ENCODE results near the gene SSTR4. TPM values are rescaled to one million over a fixed set of nuclear protein-coding genes. Genes with fewer than 3 reads are reported as not detected.

Gene SSTR4
- total and polyA plus RNA-seq, 9 of the 15 experiments (the other 6 are each of a cell fraction or from before 2014, with no cell fraction given) = not detected

GRCh38 chr20:23000232-23000947 is 34.7 kb upstream of the SSTR4 start:
- no peak overlapping the region for H3K27ac ChIP-seq (ENCODE audit: extremely low read depth, low read depth, low read length)
- H3K4me3 ChIP-seq = no peak overlapping the region
- ChIA-PET POLR2A (no interaction called here), CTCF (ENCODE audit: low intra/inter-chr PET ratio) (no interaction called here)
- no peak overlapping the region for H2AFZ ChIP-seq (ENCODE audit: low read depth, low read length)
- no peaks in the 10 kb centered on the region for H3K9me3 ChIP-seq (replicated peaks; ENCODE audit: control insufficient read depth, insufficient read depth, low read depth, low read length)
- BruUV-seq (replicated peaks) = no TSS peak
- 0% methylated on average over 6 of the region's 6 CpGs for WGBS (ENCODE audit: insufficient coverage, low coverage, missing lambda C conversion rate)
- in situ Hi-C loops (cut with MboI) = no loop called here
- H3K4me1 ChIP-seq (replicated peaks in 1 of 2; ENCODE audit: control insufficient read depth in 2 of 2, insufficient read depth in 2 of 2, low read length in 2 of 2) = no peaks in the 10 kb centered on the region
- intact Hi-C loops (cut with micrococcal nuclease) = no loop called here
- FAIRE-seq = no peak
- no peaks in the 10 kb centered on the region for H4K20me1 ChIP-seq (replicated peaks; ENCODE audit: control insufficient read depth, insufficient read depth, low read length)
- no peak overlapping the region for H3K9ac ChIP-seq (ENCODE audit: insufficient read depth in 1 of 2, low read depth in 2 of 2, low read length in 2 of 2)
- no peak for DNase-seq (ENCODE audit: extremely low read depth in 1 of 4, low spot score in 3 of 4)
- H3K4me2 ChIP-seq (ENCODE audit: insufficient read depth, low read length) = no peak overlapping the region
- no peaks in the 10 kb centered on the region for H3K79me2 ChIP-seq (ENCODE audit: control insufficient read depth, insufficient read depth, low read length)
- no peak for ATAC-seq
- H3K9me1 ChIP-seq (ENCODE audit: control insufficient read depth, insufficient read depth, low read length) = no peaks in the 10 kb centered on the region
- H3K27me3 ChIP-seq (ENCODE audit: control insufficient read depth in 2 of 2, insufficient read depth in 2 of 2, low read length in 2 of 2) = peaks cover 0 to 21% of the 10 kb centered on the region in 2 experiments; a peak in 2 of 5 replicates
- TF ChIP-seq CBX1 (IDR thresholded peaks at IDR 0.05; ENCODE audit: low read depth) (no peak), KDM1A (IDR thresholded peaks at IDR 0.05) (peak; percentile 13 to 46; a peak in 2 of 4 replicates)
- no peaks in the 10 kb centered on the region for H3K36me3 ChIP-seq (ENCODE audit: control insufficient read depth, insufficient read depth, low read length)

GRCh38 chr20:23002276-23002675 is 32.8 kb upstream of the SSTR4 start:
- H3K9ac ChIP-seq (ENCODE audit: insufficient read depth in 1 of 2, low read depth in 2 of 2, low read length in 2 of 2) = no peak overlapping the region
- H3K4me2 ChIP-seq (ENCODE audit: insufficient read depth, low read length) = no peak overlapping the region
- in situ Hi-C loops (cut with MboI) = no loop called here
- no peaks in the 10 kb centered on the region for H4K20me1 ChIP-seq (replicated peaks; ENCODE audit: control insufficient read depth, insufficient read depth, low read length)
- ChIA-PET POLR2A (no interaction called here), CTCF (ENCODE audit: low intra/inter-chr PET ratio) (no interaction called here)
- no peaks in the 10 kb centered on the region for H3K9me1 ChIP-seq (ENCODE audit: control insufficient read depth, insufficient read depth, low read length)
- H2AFZ ChIP-seq (ENCODE audit: low read depth, low read length) = no peak overlapping the region
- H3K4me3 ChIP-seq = no peak overlapping the region
- no peaks in the 10 kb centered on the region for H3K4me1 ChIP-seq (replicated peaks in 1 of 2; ENCODE audit: control insufficient read depth in 2 of 2, insufficient read depth in 2 of 2, low read length in 2 of 2)
- FAIRE-seq = no peak
- no TSS peak for BruUV-seq (replicated peaks)
- no peak for DNase-seq (ENCODE audit: extremely low read depth in 1 of 4, low spot score in 3 of 4)
- H3K27me3 ChIP-seq (ENCODE audit: control insufficient read depth in 2 of 2, insufficient read depth in 2 of 2, low read length in 2 of 2) = peaks cover 0 to 15% of the 10 kb centered on the region in 2 experiments; a peak in 2 of 5 replicates
- intact Hi-C loops (cut with micrococcal nuclease) = no loop called here
- no peaks in the 10 kb centered on the region for H3K36me3 ChIP-seq (ENCODE audit: control insufficient read depth, insufficient read depth, low read length)
- no peaks in the 10 kb centered on the region for H3K79me2 ChIP-seq (ENCODE audit: control insufficient read depth, insufficient read depth, low read length)
- no peak overlapping the region for H3K27ac ChIP-seq (ENCODE audit: extremely low read depth, low read depth, low read length)
- WGBS (ENCODE audit: insufficient coverage, low coverage, missing lambda C conversion rate) = 9% methylated on average over 6 of the region's 6 CpGs
- TF ChIP-seq CEBPG (CRISPR knock-in tag; IDR thresholded peaks at IDR 0.05) = no peak
- TF ChIP-seq CEBPG (tag; conservative IDR thresholded peaks at IDR 0.05 in 1 of 2, IDR thresholded peaks at IDR 0.05 in 1 of 2) = peak in 1 of 2 experiments; percentile 31; a peak in 1 of 4 replicates
- no peak for TF ChIP-seq ZNF121 (CRISPR knock-in tag; conservative IDR thresholded peaks at IDR 0.05)
- no peak for ATAC-seq
- no peaks in the 10 kb centered on the region for H3K9me3 ChIP-seq (replicated peaks; ENCODE audit: control insufficient read depth, insufficient read depth, low read depth, low read length)
